Ascending aorta (tissue), 2 donors: ENCODE results near the gene PPP3CB. TPM values are rescaled to one million over a fixed set of nuclear protein-coding genes. Genes with fewer than 3 reads are reported as not detected.
A peak's percentile ranks its signal among the peaks of the same experiment; 100 is the strongest.

ENCODE experiments used
- DNase-seq, 2 donors: peaks; one replicate each; pipeline ENCODE4 v3.0.0-alpha.2; 2019; ENCODE audit warnings: low spot score in 2 of 2
- H3K27ac ChIP-seq, 2 donors: fragments of 200-600 bp; sonication (generic); one replicate each; pipeline ENCODE4 v1.5.1; 2016 to 2017; ENCODE audit warnings: mild to moderate bottlenecking in 1 of 2
- H3K27me3 ChIP-seq: fragments of 200-600 bp; sonication (generic); one replicate; pipeline ENCODE4 v1.5.1; 2017
- H3K36me3 ChIP-seq, 2 donors: fragments of 200-600 bp; sonication (generic); one replicate each; pipeline ENCODE4 v1.5.1; 2016
- H3K4me1 ChIP-seq, 2 donors: fragments of 200-600 bp; sonication (generic); one replicate each; pipeline ENCODE4 v1.5.1; 2016 to 2017; ENCODE audit warnings: mild to moderate bottlenecking in 1 of 2
- H3K4me3 ChIP-seq, 2 donors: fragments of 200-600 bp; sonication (generic); one replicate each; pipeline ENCODE4 v1.5.1; 2016 to 2017; ENCODE audit warnings: mild to moderate bottlenecking in 1 of 2
- H3K9me3 ChIP-seq, 2 donors: fragments of 200-600 bp; sonication (generic); one replicate each; pipeline ENCODE4 v1.5.1; 2016
- intact Hi-C: fragments of 100-400 bp; cut with DNase I; formaldehyde crosslinking; loops from one replicate; pipeline ENCODE4 v1.15.1; 2023
- total RNA-seq: library from RNA; depleted of rRNA; stranded (reverse); fragments of >200 nt; gene quantifications from one replicate; pipeline ENCODE4 v1.1.0, GENCODE V29; 2016
- TF ChIP-seq, protein P1 (sequence below), 3 experiments: fragments of 200-600 bp in 2 of 3; fragments of 450-650 bp in 1 of 3; sonication (generic) in 2 of 3; IDR thresholded peaks; one replicate each; pipeline ENCODE4 v1.5.1; 2016 to 2019; ENCODE audit warnings: antibody characterized with exemption in 3 of 3, mild to moderate bottlenecking in 1 of 3, moderate library complexity in 1 of 3

Gene PPP3CB
- total RNA-seq, 1 donor from 2014 or later: 23.0 TPM

DNA sequence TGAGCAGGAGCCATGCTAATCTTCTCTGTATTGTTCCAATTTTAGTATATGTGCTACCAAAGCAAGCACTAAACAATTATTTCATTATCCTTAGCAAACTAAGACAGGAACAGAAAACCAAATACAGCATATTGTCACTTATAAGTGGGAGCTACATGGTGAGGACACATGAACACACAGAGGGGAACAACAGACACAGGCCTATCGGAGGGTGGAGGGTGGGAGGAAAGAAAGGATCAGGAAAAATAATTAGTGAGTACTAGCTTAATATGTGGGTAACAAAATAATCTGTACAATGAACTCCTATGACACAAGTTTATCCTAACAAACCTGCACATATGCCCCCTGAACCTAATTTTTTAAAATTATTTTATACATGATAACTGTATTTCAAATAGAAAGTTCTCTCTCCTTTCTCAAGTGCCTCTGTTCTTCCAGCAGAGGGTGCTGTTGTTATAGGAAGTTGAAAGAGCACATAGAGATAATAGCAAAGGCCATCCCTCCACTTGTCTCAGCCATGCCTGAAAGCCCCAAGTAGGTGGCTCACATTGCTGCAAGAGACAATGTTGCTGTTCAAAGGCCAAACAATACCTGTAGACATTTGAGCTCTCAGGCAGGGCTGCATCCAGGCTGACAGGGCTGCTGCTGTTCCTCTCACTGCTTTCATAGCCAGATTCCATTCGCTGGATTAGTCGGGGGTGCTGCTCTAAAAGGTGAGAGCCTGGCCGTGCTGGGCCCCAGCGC is 33.4 kb upstream of the PPP3CB start:
- Histone ChIP-seq H3K4me1 (no peaks in the 10 kb centered on the region), H3K4me3 (no peak overlapping the region), H3K27me3 (no peaks in the 10 kb centered on the region), H3K27ac (no peak overlapping the region), H3K9me3 (no peaks in the 10 kb centered on the region), H3K36me3 (peaks cover 18 to 25% of the 10 kb centered on the region in 2 donors)
- no peak for DNase-seq
- TF ChIP-seq, protein P1, sequence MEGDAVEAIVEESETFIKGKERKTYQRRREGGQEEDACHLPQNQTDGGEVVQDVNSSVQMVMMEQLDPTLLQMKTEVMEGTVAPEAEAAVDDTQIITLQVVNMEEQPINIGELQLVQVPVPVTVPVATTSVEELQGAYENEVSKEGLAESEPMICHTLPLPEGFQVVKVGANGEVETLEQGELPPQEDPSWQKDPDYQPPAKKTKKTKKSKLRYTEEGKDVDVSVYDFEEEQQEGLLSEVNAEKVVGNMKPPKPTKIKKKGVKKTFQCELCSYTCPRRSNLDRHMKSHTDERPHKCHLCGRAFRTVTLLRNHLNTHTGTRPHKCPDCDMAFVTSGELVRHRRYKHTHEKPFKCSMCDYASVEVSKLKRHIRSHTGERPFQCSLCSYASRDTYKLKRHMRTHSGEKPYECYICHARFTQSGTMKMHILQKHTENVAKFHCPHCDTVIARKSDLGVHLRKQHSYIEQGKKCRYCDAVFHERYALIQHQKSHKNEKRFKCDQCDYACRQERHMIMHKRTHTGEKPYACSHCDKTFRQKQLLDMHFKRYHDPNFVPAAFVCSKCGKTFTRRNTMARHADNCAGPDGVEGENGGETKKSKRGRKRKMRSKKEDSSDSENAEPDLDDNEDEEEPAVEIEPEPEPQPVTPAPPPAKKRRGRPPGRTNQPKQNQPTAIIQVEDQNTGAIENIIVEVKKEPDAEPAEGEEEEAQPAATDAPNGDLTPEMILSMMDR (IDR thresholded peaks at IDR 0.05): peak; percentile 77 to 83 (median 82)
- intact Hi-C loops: loop anchor here (1.0 kb wide), 2 partner anchors 96 to 115 kb away; no protein-coding TSS in a partner anchor

- H3K36me3 ChIP-seq: peaks cover 32 to 59% of the 10 kb centered on the region in 2 donors
Measured at GRCh38 chr10:73522263-73522662, 26.4 kb upstream of the PPP3CB start.

DNA sequence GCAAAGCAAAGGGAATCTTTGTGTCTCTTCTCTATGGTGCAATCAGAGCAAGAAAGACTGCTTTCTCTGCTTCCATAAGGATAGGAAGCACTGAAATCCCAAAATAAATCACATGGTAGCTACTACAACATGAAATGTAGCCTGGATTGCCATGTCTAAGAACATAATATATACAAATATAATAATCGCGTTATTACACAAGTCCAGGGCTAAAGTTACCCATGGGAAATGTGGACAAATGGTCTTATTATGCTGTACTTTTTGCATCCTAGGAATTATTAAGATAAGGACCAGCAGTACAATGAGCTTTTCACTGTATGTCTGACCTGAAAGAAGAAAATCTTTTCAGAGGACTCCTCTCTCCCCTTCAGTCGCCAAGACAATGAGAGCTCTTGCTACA is 23.5 kb upstream of the PPP3CB start:
- H3K4me1 ChIP-seq: no peaks in the 10 kb centered on the region
- H3K27ac ChIP-seq: no peak overlapping the region
- H3K36me3 ChIP-seq: peaks cover 32 to 60% of the 10 kb centered on the region in 2 donors
- TF ChIP-seq, protein P1 (IDR thresholded peaks at IDR 0.05): no peak
- H3K27me3 ChIP-seq: no peaks in the 10 kb centered on the region
- DNase-seq: no peak
- intact Hi-C loops: no loop called here
- H3K9me3 ChIP-seq: no peaks in the 10 kb centered on the region
- H3K4me3 ChIP-seq: no peak overlapping the region

More at GRCh38 chr10:73522263-73522662, 26.4 kb upstream of the PPP3CB start:
- intact Hi-C loops: no loop called here
- no peak overlapping the region for H3K4me3 ChIP-seq
- no peaks in the 10 kb centered on the region for H3K4me1 ChIP-seq
- no peak for DNase-seq
- no peaks in the 10 kb centered on the region for H3K9me3 ChIP-seq
- no peaks in the 10 kb centered on the region for H3K27me3 ChIP-seq
- TF ChIP-seq, protein P1 (IDR thresholded peaks at IDR 0.05): no peak
- H3K27ac ChIP-seq: no peak overlapping the region

- H3K36me3 ChIP-seq: peaks cover 25 to 66% of the 10 kb centered on the region in 2 donors
- no peaks in the 10 kb centered on the region for H3K27me3 ChIP-seq
- intact Hi-C loops: no loop called here
- TF ChIP-seq, protein P1 (IDR thresholded peaks at IDR 0.05): no peak
- H3K4me1 ChIP-seq: no peaks in the 10 kb centered on the region
- H3K4me3 ChIP-seq: no peak overlapping the region
- no peak for DNase-seq
- no peak overlapping the region for H3K27ac ChIP-seq
- no peaks in the 10 kb centered on the region for H3K9me3 ChIP-seq
Measured at GRCh38 chr10:73517166-73517888, 21.5 kb upstream of the PPP3CB start.

DNA sequence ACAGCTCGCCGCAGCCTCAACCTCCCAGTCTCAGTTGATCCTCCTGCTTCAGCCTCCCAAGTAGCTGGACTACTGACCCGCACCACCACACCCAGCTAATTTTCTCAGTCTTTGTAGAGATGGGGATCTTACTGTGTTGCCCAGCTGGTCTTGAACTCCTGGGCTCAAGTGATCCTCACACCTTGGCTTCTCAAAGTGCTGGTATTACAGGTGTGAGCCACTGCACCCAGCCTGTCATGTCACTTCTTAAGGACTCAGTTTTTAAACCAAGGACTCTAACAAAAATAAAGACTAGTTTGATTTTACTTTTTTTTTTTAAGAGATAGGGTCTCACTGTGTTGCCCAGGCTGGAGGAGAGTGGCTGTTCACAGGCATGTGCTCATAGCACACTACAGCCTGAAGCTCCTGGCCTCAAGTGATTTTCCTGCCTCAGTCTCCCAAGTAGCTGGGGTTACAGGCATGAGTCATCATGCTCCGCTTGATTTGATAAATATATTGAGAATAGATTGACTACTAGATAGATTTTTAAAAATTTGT is 16.5 kb upstream of the PPP3CB start:
- no peak overlapping the region for H3K27ac ChIP-seq
- H3K36me3 ChIP-seq: peaks cover 6 to 31% of the 10 kb centered on the region in 2 donors
- intact Hi-C loops: no loop called here
- H3K4me3 ChIP-seq: no peak overlapping the region
- H3K4me1 ChIP-seq: no peaks in the 10 kb centered on the region
- TF ChIP-seq, protein P1 (IDR thresholded peaks at IDR 0.05): no peak
- H3K27me3 ChIP-seq: no peaks in the 10 kb centered on the region
- DNase-seq: no peak
- H3K9me3 ChIP-seq: no peaks in the 10 kb centered on the region
